Osteocyte (in vitro differentiated cells): Measurements from ENCODE around the gene COTL1. TPM values are rescaled to one million over a fixed set of nuclear protein-coding genes. Genes with fewer than 3 reads are reported as not detected.

ENCODE experiments used
- DNase-seq: peaks from one replicate; pipeline ENCODE4 v3.0.0; 2021; ENCODE audit warnings: mixed read lengths; ENCODE audit not compliant: unreplicated experiment; ENCODE audit errors: extremely low spot score
- H3K27ac Mint-ChIP-seq: one replicate; pipeline ENCODE4 v1.8.0; 2021; ENCODE audit warnings: mild to moderate bottlenecking, mixed read lengths; ENCODE audit not compliant: unreplicated experiment
- H3K27me3 Mint-ChIP-seq: one replicate; pipeline ENCODE4 v1.8.0; 2021; ENCODE audit warnings: mixed read lengths; ENCODE audit not compliant: unreplicated experiment
- H3K36me3 Mint-ChIP-seq: one replicate; pipeline ENCODE4 v1.8.0; 2021; ENCODE audit warnings: mixed read lengths; ENCODE audit not compliant: unreplicated experiment
- H3K4me1 Mint-ChIP-seq: one replicate; pipeline ENCODE4 v1.8.0; 2021; ENCODE audit warnings: mixed read lengths; ENCODE audit not compliant: unreplicated experiment
- H3K4me3 Mint-ChIP-seq: one replicate; pipeline ENCODE4 v1.8.0; 2021; ENCODE audit warnings: mild to moderate bottlenecking, moderate library complexity, mixed read lengths; ENCODE audit not compliant: unreplicated experiment
- H3K9me3 Mint-ChIP-seq: one replicate; pipeline ENCODE4 v1.8.0; 2021; ENCODE audit warnings: mixed read lengths; ENCODE audit not compliant: unreplicated experiment
- total RNA-seq: library from RNA; stranded (reverse); gene quantifications from 2 replicates; pipeline ENCODE4 v1.2.1, GENCODE V29; 2021
- TF ChIP-seq, protein P1 (sequence below): fragments of 200-600 bp; sonication (generic); IDR thresholded peaks from 2 replicates; pipeline ENCODE4 v1.5.0; 2021; ENCODE audit warnings: antibody characterized with exemption, mild to moderate bottlenecking, moderate library complexity

COTL1 gene
- total RNA-seq, 1 donor from 2014 or later, result 103 TPM

DNA sequence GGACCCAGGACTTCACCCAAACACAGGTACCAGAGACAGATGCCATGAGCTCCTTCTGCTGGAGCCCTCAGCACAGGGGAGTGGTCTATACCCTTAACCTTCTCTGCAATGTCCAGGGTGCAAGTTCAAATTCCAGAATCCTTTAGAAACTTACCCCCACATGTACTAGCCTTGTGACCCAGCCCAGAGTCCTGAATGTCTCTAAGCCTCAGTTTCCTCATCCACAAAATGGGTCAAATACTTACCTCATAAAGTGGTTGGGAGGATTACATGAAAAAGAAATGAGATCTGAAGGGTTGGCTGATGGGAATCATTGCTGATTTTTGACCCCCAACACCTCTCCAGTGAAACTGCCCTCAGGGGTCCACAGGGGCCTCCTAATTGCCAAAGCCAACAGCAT is 21.7 kb downstream of the COTL1 start:
- Mint-ChIP-seq H3K36me3 (peaks cover 3% of the 10 kb centered on the region), H3K4me3 (no peak overlapping the region), H3K27me3 (no peaks in the 10 kb centered on the region), H3K27ac (no peak overlapping the region), H3K9me3 (no peaks in the 10 kb centered on the region), H3K4me1 (peaks cover 41% of the 10 kb centered on the region)
- TF ChIP-seq, protein P1, sequence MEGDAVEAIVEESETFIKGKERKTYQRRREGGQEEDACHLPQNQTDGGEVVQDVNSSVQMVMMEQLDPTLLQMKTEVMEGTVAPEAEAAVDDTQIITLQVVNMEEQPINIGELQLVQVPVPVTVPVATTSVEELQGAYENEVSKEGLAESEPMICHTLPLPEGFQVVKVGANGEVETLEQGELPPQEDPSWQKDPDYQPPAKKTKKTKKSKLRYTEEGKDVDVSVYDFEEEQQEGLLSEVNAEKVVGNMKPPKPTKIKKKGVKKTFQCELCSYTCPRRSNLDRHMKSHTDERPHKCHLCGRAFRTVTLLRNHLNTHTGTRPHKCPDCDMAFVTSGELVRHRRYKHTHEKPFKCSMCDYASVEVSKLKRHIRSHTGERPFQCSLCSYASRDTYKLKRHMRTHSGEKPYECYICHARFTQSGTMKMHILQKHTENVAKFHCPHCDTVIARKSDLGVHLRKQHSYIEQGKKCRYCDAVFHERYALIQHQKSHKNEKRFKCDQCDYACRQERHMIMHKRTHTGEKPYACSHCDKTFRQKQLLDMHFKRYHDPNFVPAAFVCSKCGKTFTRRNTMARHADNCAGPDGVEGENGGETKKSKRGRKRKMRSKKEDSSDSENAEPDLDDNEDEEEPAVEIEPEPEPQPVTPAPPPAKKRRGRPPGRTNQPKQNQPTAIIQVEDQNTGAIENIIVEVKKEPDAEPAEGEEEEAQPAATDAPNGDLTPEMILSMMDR, result no peak
- DNase-seq, result no peak

DNA sequence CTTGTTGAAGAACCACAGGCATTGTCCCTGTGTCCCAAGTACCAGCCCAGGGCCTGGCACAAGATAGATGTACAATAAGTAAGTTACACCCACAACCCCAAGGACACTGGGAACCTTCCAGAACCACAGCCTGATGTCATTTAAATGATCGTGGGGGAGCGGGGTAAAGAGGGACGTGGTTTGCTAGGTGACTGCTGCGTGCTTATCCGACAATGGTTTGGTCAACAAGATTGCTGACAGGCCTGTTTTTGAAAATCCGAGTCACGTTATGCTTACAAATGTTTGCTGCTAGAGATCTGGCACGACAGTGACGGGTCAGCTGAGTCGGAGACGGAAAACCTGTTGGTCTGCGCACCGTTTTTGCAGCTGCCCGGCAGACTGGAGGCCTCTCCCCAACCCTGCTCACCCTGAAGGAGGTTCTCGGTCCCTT is 22.8 kb downstream of the COTL1 start:
- no peaks in the 10 kb centered on the region for H3K27me3 Mint-ChIP-seq
- peaks cover 3% of the 10 kb centered on the region for H3K36me3 Mint-ChIP-seq
- H3K4me3 Mint-ChIP-seq, result no peak overlapping the region
- TF ChIP-seq, protein P1, result no peak
- peaks cover 30% of the 10 kb centered on the region for H3K4me1 Mint-ChIP-seq
- DNase-seq, result no peak
- no peak overlapping the region for H3K27ac Mint-ChIP-seq
- no peaks in the 10 kb centered on the region for H3K9me3 Mint-ChIP-seq

DNA sequence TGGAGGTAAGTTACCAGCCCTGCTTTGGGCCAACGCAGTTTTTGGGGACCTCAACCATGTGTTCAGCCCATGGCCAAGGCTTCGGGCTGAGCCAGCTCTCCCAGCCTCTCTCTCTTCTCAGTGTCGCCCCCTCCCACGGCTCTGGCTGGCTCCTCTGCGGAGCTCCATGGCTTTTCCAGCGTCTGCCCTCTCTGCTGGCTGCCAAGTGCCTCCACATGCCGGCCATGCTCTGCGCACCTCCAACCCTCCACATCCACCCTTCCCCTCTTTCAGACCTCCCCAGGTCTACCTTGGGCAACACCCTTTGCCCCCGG is 23.2 kb downstream of the COTL1 start:
- peaks cover 3% of the 10 kb centered on the region for H3K36me3 Mint-ChIP-seq
- H3K4me3 Mint-ChIP-seq, result no peak overlapping the region

DNA sequence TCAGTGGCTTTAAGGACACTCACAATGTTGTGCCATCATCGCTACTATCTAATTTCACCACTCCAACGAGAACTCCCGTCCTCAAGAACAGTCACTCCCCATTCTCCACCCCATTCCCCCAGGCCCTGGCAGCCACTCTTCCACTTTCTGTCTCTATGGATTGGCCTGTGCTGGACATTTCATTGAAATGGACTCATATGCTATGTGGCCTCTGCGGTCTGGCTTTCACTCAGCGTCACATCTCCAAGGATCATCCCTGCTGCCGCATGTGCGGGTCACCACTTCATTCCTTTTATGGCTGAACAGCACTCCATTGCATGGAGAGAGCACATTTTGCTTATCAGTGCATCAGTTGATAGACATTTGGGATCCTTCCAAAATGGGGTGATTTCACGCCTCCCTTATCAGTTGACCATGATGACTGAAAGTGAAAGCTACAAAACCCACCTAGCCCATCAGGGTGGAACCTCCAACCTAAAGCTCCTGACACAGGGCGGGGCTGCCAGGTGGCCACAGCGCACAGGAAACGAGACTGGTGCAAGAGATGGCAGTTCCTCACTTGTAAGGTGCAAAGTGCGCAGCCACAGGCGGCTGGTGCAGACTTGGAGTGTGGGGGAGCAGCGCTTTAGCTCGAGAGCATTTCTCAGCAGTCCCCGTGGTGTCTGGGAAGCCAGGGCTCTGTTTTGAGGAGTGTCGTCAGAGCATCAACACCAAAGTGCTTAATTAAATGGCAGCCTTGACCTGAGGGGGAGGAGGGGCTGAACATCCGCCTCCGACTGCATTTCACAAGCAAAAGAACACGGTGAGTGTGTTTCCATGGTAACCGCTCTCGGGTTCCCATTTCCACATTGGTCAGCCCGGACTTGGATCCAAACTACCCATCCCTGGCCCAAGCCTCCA is 23.8 kb downstream of the COTL1 start:
- peaks cover 20% of the 10 kb centered on the region for H3K4me1 Mint-ChIP-seq
- H3K9me3 Mint-ChIP-seq, result no peaks in the 10 kb centered on the region
- H3K27me3 Mint-ChIP-seq, result no peaks in the 10 kb centered on the region
- no peak overlapping the region for H3K27ac Mint-ChIP-seq
- TF ChIP-seq, protein P1, result no peak
- H3K4me3 Mint-ChIP-seq, result no peak overlapping the region
- DNase-seq, result no peak
- H3K36me3 Mint-ChIP-seq, result peaks cover 3% of the 10 kb centered on the region

More for the DNA sequence above, 23.2 kb downstream of the COTL1 start:
- no peaks in the 10 kb centered on the region for H3K9me3 Mint-ChIP-seq
- H3K27ac Mint-ChIP-seq, result no peak overlapping the region
- H3K27me3 Mint-ChIP-seq, result no peaks in the 10 kb centered on the region
- H3K4me1 Mint-ChIP-seq, result peaks cover 26% of the 10 kb centered on the region
- no peak for DNase-seq
- TF ChIP-seq, protein P1, result no peak

DNA sequence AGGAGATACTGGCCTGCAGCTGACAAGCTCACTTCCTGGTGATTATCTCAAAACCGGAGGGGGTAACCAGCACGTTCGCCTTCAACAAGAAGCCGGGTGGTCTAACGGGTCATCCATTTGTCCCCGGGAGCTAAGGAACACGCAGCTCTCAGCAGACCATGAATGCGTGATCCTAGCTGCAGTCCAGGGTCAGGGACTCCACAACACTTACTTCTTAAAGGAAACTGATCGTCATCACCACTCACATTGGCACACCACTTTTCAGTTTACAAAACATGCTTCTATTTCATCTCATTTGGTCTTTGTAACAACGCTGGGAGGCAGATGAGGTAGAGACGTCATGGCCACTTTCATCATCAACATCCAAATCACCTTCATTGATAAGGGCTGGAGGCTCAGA is 25.2 kb downstream of the COTL1 start:
- no peak for DNase-seq
- Mint-ChIP-seq H3K9me3 (no peaks in the 10 kb centered on the region), H3K4me1 (peaks cover 12% of the 10 kb centered on the region), H3K36me3 (peaks cover 3% of the 10 kb centered on the region), H3K27me3 (no peaks in the 10 kb centered on the region), H3K27ac (no peak overlapping the region), H3K4me3 (no peak overlapping the region)
- TF ChIP-seq, protein P1, result no peak
